Measurements from ENCODE around the gene LYSMD3.

Gene LYSMD3

DNA sequence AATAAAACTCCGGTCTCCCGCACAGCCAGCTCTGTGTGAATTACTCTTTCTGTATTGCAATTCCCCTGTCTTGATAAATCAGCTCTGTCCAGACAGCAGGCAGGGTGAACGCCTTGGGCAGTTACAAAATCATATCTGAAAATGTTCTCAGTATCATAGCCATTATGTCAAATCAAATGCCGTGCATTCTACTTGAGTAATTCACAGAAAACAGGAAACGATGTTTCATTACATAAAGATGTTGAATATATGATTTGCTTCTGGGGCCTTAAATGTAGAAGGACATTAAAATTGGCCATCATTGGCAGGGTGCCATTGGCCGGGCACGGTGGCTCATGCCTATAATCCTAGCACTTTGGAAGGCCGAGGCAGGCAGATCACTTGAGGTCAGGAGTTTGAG is 46.2 kb downstream of the LYSMD3 start:
- Mint-ChIP-seq H3K27me3 (ENCODE audit: low read depth) (no peaks in the 10 kb centered on the region), H3K4me1 (ENCODE audit: low read depth) (no peaks in the 10 kb centered on the region), H3K36me3 (ENCODE audit: low read depth) (peaks cover 2% of the 10 kb centered on the region), H3K27ac (no peak overlapping the region), H3K4me3 (no peak overlapping the region), H3K9me3 (peaks cover 5% of the 10 kb centered on the region)
- no peak for DNase-seq (ENCODE audit: low spot score)

DNA sequence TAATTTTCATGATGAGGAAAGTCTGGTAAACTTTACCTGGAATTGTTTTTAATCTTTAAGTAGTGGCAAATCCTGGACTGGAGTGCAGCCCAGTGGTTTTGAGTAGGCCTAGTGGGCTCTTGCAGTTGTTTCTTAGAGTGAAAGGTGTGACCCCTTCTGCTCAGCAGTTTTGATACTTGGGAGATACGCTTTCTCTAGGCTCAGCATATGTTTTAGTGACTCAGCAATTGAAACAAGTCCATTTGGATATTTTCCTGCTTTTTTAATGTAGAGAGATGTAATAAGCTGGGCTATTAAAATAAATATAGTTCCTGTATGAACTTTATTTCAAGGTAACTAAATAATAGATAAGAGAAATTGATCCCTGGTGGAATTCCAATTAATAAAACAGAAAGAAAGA is 48.7 kb downstream of the LYSMD3 start:
- H3K27me3 Mint-ChIP-seq (ENCODE audit: low read depth) = no peaks in the 10 kb centered on the region
- H3K9me3 Mint-ChIP-seq = no peaks in the 10 kb centered on the region
- no peak for DNase-seq (ENCODE audit: low spot score)
- no peak overlapping the region for H3K27ac Mint-ChIP-seq
- no peak overlapping the region for H3K4me3 Mint-ChIP-seq
- H3K36me3 Mint-ChIP-seq (ENCODE audit: low read depth) = peaks cover 2% of the 10 kb centered on the region
- peaks cover 10% of the 10 kb centered on the region for H3K4me1 Mint-ChIP-seq (ENCODE audit: low read depth)

DNA sequence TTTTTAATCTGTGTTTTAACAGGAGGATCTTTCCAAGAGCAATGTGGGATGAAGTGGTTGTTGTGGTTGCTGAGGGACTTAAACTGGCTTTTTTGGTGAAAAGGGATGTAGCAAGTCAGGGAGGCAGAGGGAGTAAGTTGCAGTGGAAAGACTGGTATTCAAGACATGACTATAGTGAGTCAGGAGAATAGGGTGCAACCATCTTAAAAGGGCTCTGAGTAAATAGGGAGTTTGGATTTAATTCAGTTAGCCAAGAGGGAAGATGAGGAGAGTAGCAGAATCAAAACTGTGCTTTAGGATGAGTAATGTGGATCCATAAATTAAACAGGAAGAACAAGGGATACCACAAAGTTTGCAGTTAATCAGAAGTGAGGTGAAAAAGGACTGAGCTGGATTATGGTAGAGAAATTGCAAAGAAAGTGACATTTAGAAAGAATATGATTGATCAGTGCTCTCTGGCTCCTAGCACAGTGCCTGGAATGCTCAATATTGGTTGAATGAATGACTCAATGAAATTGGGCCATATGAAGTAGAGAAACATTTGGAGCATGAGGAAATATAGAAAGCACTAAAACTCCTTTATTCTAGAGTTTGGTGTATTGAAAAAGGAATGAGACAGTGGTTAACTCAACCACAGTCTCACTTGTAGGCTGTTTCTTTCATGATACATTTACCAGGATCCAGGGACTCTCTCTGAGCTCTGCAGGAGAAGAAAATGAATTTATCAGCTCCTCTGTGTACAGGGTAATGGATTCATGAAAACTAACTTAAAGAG is 49.6 kb downstream of the LYSMD3 start:
- Mint-ChIP-seq H3K9me3 (no peaks in the 10 kb centered on the region), H3K36me3 (ENCODE audit: low read depth) (peaks cover 2% of the 10 kb centered on the region), H3K4me3 (no peak overlapping the region), H3K27me3 (ENCODE audit: low read depth) (no peaks in the 10 kb centered on the region), H3K4me1 (ENCODE audit: low read depth) (peaks cover 17% of the 10 kb centered on the region), H3K27ac (no peak overlapping the region)
- no peak for DNase-seq (ENCODE audit: low spot score)

DNA sequence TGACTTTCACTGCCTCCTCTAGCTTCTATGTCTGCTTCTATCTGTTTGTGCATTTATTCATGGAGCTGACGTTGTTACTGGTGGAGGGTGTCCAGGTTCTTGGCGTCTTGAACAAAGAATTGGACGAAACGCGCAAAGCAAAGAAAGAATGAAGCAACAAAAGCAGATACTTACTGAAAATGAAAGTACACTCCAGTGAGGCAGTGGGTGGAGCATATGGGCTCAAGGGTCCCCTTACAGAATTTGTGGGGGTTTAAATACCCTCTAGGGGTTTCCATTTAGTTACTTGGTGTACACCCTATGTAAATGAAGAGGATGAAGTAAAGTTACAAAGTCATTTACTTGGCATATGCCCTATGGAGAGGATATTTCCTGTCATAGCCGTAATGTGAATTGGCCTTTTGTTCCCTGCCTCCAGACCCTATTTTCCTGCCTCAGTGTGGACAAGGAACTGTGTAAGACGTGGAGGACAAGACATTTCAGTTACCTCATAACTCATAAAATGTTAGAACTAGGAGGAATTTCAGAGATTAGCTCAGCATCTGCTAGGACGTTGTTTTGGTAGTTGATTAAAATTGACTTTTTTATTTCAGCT is 51.7 kb downstream of the LYSMD3 start:
- Mint-ChIP-seq H3K27ac (no peak overlapping the region), H3K36me3 (ENCODE audit: low read depth) (no peaks in the 10 kb centered on the region), H3K27me3 (ENCODE audit: low read depth) (no peaks in the 10 kb centered on the region), H3K4me1 (ENCODE audit: low read depth) (peaks cover 24% of the 10 kb centered on the region), H3K4me3 (no peak overlapping the region), H3K9me3 (no peaks in the 10 kb centered on the region)
- DNase-seq (ENCODE audit: low spot score) = no peak

DNA sequence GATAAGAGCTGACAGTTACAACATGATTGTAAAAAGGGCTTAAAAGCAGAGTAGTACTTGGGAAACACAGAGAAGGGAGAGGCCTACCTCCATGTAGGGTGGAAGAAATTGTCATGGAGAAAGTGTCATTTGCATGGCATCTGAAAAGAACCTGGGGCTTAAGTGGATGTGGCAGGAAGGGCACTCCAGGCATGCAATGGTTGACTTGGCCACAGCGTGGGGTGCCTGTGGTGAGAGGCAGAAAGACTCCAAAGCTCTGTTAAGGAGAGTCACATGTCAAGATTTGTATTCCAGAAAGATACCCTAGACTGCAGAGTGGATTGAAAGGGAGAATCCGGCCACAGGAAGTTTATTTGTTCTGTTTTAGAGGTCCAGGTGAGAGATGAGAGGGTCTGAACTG is 52.3 kb downstream of the LYSMD3 start:
- peak overlapping the region; percentile 6 for H3K27ac Mint-ChIP-seq
- no peaks in the 10 kb centered on the region for H3K9me3 Mint-ChIP-seq
- no peak for DNase-seq (ENCODE audit: low spot score)
- peaks cover 26% of the 10 kb centered on the region for H3K4me1 Mint-ChIP-seq (ENCODE audit: low read depth)
- no peak overlapping the region for H3K4me3 Mint-ChIP-seq
- no peaks in the 10 kb centered on the region for H3K27me3 Mint-ChIP-seq (ENCODE audit: low read depth)
- no peaks in the 10 kb centered on the region for H3K36me3 Mint-ChIP-seq (ENCODE audit: low read depth)

DNA sequence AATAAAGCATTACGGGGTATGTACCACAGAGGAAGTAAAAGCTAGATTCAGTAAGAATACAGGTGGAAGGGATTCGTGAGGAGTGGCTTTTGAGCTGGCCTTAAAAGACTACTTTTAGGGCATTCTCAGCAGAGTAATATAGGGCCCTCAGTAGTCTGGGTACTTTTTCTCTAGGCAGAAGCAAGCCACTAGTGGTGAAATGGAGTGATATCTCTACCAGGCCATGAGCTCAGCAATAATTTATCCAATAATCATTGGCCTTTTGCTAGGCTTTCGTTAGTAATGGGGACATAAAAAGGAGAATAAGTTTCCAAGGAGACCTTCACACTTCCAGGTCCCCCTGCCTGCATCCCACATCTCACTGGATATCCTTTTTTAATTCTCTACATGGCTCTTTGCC is 53.0 kb downstream of the LYSMD3 start:
- no peak overlapping the region for H3K4me3 Mint-ChIP-seq
- H3K27me3 Mint-ChIP-seq (ENCODE audit: low read depth) = no peaks in the 10 kb centered on the region
- no peak for DNase-seq (ENCODE audit: low spot score)
- no peak overlapping the region for H3K27ac Mint-ChIP-seq
- peaks cover 26% of the 10 kb centered on the region for H3K4me1 Mint-ChIP-seq (ENCODE audit: low read depth)
- no peaks in the 10 kb centered on the region for H3K9me3 Mint-ChIP-seq
- H3K36me3 Mint-ChIP-seq (ENCODE audit: low read depth) = no peaks in the 10 kb centered on the region

DNA sequence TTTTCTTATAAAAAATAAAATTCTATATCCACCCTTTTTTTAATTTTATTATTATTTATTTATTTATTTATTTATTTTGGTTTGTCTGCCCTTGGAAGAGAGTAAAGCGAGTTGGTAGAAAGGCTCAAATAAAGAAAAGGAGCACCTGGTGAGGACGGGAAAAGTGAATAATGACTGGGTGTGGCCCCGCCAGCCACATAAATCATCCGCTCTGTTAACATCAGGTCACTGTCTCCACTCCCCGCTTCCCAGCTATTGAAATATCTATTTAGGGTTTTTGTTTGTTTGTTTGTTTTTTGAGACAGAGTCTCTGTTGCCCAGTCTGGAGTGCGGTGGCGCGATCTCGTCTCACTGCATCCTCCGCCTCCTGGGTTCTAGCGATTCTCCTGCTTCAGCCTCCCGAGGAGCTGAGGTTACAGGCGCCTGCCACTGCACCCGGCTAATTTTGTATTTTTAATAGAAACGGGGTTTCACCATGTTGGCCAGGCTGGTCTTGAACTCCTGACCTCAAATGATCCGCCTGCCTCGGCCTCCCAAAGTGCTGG is 53.9 kb downstream of the LYSMD3 start:
- Mint-ChIP-seq H3K4me3 (peak overlapping the region; percentile 69), H3K4me1 (ENCODE audit: low read depth) (peaks cover 26% of the 10 kb centered on the region), H3K9me3 (no peaks in the 10 kb centered on the region), H3K36me3 (ENCODE audit: low read depth) (peaks cover 2% of the 10 kb centered on the region), H3K27me3 (ENCODE audit: low read depth) (no peaks in the 10 kb centered on the region), H3K27ac (peak overlapping the region; percentile 22)
- DNase-seq (ENCODE audit: low spot score) = no peak

DNA sequence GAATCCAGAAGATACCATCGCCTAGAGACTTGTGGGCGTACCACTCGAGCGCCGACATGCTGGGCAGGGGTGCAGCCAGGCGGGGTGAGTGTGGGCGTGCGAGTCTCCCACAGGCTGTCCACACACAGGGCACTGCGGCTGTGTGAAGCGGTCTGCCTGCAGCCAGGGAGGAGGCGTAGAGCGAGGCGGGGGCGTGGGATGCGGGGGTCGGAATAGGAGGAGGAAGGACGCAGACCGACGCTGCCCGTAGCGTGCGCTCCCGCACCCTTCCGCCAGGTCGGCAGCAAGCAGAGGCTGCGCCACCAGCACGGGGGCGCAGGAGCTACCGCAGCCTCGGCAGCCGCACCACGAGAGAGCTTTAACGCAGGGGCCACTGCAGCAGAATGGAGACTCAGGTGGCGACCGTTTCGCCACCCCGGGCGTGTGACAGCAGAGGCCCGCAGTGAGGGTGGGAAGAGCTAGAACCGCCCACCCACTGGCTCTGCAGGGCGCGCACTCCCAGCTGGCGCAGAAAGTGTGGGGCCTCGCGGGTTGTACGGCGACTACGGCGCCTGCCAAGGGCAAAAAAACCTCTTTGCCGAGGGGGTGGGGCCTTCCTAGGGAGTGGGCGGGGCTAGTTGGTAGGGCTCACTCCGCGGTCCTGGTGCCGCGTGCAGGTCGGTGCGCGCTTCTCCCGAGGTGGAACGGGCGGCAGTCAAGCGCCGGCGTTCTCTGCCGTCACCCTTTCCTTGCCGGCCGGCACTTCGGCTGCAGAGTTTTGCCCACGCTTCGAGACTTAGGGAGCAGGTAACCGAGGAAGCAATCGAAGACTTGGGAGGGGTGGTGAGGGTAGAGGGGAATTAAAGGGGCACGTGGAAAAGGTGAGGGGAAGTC is 54.9 kb downstream of the LYSMD3 start, which contains the start of the genes MBLAC2 and POLR3G:
Gene MBLAC2 (minus strand): TSS at position 537 of the 873 bp plus-strand sequence. CDS start 479 bp downstream, at position 58.
Gene POLR3G (plus strand): TSS at position 630 of the 873 bp plus-strand sequence. CDS start 10,704 bp downstream, outside the sequence.
- Mint-ChIP-seq H3K4me1 (ENCODE audit: low read depth) (peaks cover 26% of the 10 kb centered on the region), H3K36me3 (ENCODE audit: low read depth) (peaks cover 7% of the 10 kb centered on the region), H3K27me3 (ENCODE audit: low read depth) (no peaks in the 10 kb centered on the region), H3K4me3 (peak within 1 kb of the TSS; percentile 94), H3K27ac (peak within 1 kb of the TSS; percentile 92), H3K9me3 (no peaks in the 10 kb centered on the region)
- DNase-seq (ENCODE audit: low spot score) = peak; percentile 89

DNA sequence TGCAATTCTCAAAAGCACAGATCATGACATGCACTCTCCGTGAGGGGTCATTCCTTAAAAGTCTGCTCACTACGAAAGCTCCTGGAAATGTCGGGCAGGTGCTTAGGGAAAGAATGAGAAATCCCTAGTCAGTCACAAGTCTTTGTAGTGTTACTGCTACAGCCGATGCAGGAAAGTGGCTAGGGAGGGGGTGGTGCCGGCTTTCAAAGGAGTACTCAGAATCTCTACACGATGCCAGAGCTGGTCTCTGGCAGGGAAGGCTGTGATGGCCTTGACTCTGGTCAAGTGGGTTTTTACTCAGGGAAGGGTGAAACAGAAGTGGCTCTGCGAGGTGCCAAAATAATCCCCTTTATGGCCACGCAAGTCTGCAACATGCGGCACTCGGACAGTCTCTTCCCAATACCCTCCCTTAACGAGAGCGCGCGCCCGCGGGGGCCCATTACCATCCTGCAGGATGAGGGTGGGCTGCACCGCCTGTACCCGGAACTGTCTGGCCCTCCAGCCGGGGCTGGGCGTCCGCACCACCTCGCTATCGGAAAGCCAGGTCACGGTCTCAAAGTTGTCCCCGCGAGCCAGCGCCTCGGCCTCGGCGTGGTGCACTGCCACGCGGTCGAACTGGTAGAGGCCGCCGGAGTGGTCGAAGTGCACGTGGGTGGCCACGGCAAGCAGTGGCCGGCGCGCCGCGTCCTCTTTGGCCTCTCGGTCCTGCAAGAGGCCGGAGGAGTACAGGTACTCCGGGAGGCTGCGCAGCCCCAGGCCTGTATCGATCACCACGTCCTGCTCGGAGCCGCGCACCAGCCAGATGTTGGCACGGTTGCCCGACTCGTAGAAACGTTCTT is 55.8 kb downstream of the LYSMD3 start:
- peak; percentile 31 for DNase-seq (ENCODE audit: low spot score)
- Mint-ChIP-seq H3K27ac (peak overlapping the region; percentile 92), H3K36me3 (ENCODE audit: low read depth) (peaks cover 14% of the 10 kb centered on the region), H3K4me3 (peak overlapping the region; percentile 94), H3K4me1 (ENCODE audit: low read depth) (peaks cover 26% of the 10 kb centered on the region), H3K27me3 (ENCODE audit: low read depth) (no peaks in the 10 kb centered on the region), H3K9me3 (no peaks in the 10 kb centered on the region)

DNA sequence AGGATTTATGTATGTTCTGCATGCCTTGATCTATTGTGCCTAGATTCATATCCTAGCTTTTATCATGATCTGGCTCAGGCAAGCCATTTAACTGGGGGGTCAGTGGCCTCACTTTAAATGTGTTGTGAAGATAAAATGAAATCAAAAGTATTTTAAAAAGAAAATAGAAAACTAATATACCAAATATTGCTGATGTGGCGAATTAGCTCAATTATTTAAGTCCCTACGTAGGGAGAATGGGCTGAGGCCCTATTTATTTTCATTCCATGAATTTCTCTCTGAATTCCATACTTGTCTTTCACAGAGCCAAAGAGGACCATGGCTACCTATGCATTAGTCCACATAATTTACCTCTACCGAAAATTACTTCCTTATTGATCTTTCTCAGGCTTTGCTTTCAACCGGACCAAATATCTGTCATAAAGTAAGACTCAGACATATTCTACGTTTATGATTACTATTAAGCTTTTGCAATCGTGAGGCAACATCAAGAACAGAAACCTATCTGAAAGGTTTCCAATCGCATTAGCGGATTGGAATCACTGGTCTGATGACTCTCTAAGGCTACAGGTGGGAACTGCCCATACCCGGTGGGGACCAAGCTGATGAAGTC is 56.5 kb downstream of the LYSMD3 start:
- Mint-ChIP-seq H3K36me3 (ENCODE audit: low read depth) (peaks cover 20% of the 10 kb centered on the region), H3K9me3 (peaks cover 6% of the 10 kb centered on the region), H3K4me1 (ENCODE audit: low read depth) (peaks cover 26% of the 10 kb centered on the region), H3K4me3 (peak overlapping the region; percentile 94), H3K27ac (peak overlapping the region; percentile 92), H3K27me3 (ENCODE audit: low read depth) (no peaks in the 10 kb centered on the region)
- DNase-seq (ENCODE audit: low spot score) = no peak

Measured in T-helper 2 cell treated with Interferon-gamma antibody and Interleukin-4, amounts not matched to agents 5 μg/mL and 100 μg/mL, for 36 hours (primary cell).